CD14-positive monocyte (primary cell): ENCODE results near the gene IMMP2L. TPM values are rescaled to one million over a fixed set of nuclear protein-coding genes. Genes with fewer than 3 reads are reported as not detected.

ENCODE experiments used
- DNase-seq, 3 donors: peaks; one replicate each; pipeline ENCODE4 v3.0.0-alpha.2; 2011 to 2022
- H2AFZ ChIP-seq: 2 replicates; pipeline ENCODE4 v1.6.0; 2012; ENCODE audit warnings: mild to moderate bottlenecking, low read depth, low read length, inconsistent platforms; ENCODE audit not compliant: insufficient read depth, poor library complexity, severe bottlenecking
- H3K27ac ChIP-seq, 2 donors: 1 replicate in 1 of 2; 2 replicates in 1 of 2; pipeline ENCODE4 v1.5.1; 2012 to 2013; ENCODE audit warnings: low read length in 2 of 2, control low read depth in 1 of 2, inconsistent platforms in 1 of 2, low read depth in 1 of 2, mild to moderate bottlenecking in 1 of 2
- H3K27me3 ChIP-seq, 2 donors: one replicate each; pipeline versions ENCODE4 v1.6.0 to v1.6.1; 2011 to 2013; ENCODE audit warnings: low read length in 2 of 2; ENCODE audit not compliant: control insufficient read depth in 2 of 2, insufficient read depth in 2 of 2
- H3K36me3 ChIP-seq, 2 donors: replicated peaks in 1 of 2; 1 replicate in 1 of 2; 2 replicates in 1 of 2; pipeline versions ENCODE4 v1.5.1 to v1.6.1; 2012 to 2013; ENCODE audit warnings: low read length in 2 of 2, control low read depth in 1 of 2, inconsistent platforms in 1 of 2, mild to moderate bottlenecking in 1 of 2; ENCODE audit not compliant: insufficient read depth in 2 of 2, control insufficient read depth in 1 of 2
- H3K4me1 ChIP-seq, 2 donors: 1 replicate in 1 of 2; 2 replicates in 1 of 2; pipeline versions ENCODE4 v1.5.1 to v1.6.1; 2012 to 2013; ENCODE audit warnings: low read length in 2 of 2, control low read depth in 1 of 2, inconsistent platforms in 1 of 2, mild to moderate bottlenecking in 1 of 2, moderate library complexity in 1 of 2; ENCODE audit not compliant: insufficient read depth in 2 of 2, control insufficient read depth in 1 of 2
- H3K4me2 ChIP-seq: replicated peaks from 2 replicates; pipeline ENCODE3; 2012; ENCODE audit warnings: low read length, moderate library complexity, mild to moderate bottlenecking; ENCODE audit not compliant: poor library complexity, severe bottlenecking; ENCODE audit errors: extremely low read depth
- H3K4me3 ChIP-seq, 3 experiments: fragments of 200-600 bp in 1 of 3; sonication (generic) in 1 of 3; replicated peaks in 1 of 3; 1 replicate in 2 of 3; 2 replicates in 1 of 3; pipeline ENCODE4 v1.5.1; 2011 to 2013; ENCODE audit warnings: low read length in 3 of 3, mild to moderate bottlenecking in 3 of 3, control low read depth in 2 of 3, low read depth in 2 of 3, inconsistent platforms in 1 of 3, moderate library complexity in 1 of 3
- H3K79me2 ChIP-seq: 2 replicates; pipeline ENCODE4 v1.6.0; 2012; ENCODE audit warnings: mild to moderate bottlenecking, control low read depth, inconsistent platforms, low read length, moderate library complexity; ENCODE audit not compliant: insufficient read depth
- H3K9ac ChIP-seq: 2 replicates; pipeline ENCODE4 v1.6.0; 2017; ENCODE audit warnings: low read length, mild to moderate bottlenecking; ENCODE audit not compliant: insufficient read depth, poor library complexity, severe bottlenecking
- H3K9me3 ChIP-seq, 2 donors: replicated peaks in 1 of 2; 1 replicate in 1 of 2; 2 replicates in 1 of 2; pipeline versions ENCODE4 v1.5.1 to v1.6.1; 2012 to 2013; ENCODE audit warnings: low read length in 2 of 2, control low read depth in 1 of 2; ENCODE audit not compliant: control insufficient read depth in 1 of 2, insufficient read depth in 1 of 2
- H4K20me1 ChIP-seq: 2 replicates; pipeline ENCODE4 v1.6.0; 2012; ENCODE audit warnings: mild to moderate bottlenecking, low read length, control low read depth, moderate library complexity; ENCODE audit not compliant: insufficient read depth
- H3K27ac Mint-ChIP-seq, 7 donors: one replicate each; pipeline ENCODE4 v1.8.0; 2020; ENCODE audit warnings: mild to moderate bottlenecking in 7 of 7, mixed read lengths in 7 of 7, moderate library complexity in 6 of 7, inconsistent platforms in 2 of 7
- H3K27me3 Mint-ChIP-seq, 3 donors: one replicate each; pipeline ENCODE4 v1.8.0; 2021 to 2022; ENCODE audit warnings: low read depth in 3 of 3, mild to moderate bottlenecking in 3 of 3, mixed read lengths in 3 of 3, moderate library complexity in 3 of 3, inconsistent platforms in 1 of 3
- H3K36me3 Mint-ChIP-seq, 2 donors: one replicate each; pipeline ENCODE4 v1.8.0; 2020; ENCODE audit warnings: mixed read lengths in 2 of 2, inconsistent platforms in 1 of 2, mild to moderate bottlenecking in 1 of 2
- H3K4me1 Mint-ChIP-seq: one replicate; pipeline ENCODE4 v1.8.0; 2020; ENCODE audit warnings: mild to moderate bottlenecking, mixed read lengths
- H3K4me3 Mint-ChIP-seq, 2 donors: one replicate each; pipeline ENCODE4 v1.8.0; 2020; ENCODE audit warnings: mild to moderate bottlenecking in 2 of 2, mixed read lengths in 2 of 2, moderate library complexity in 1 of 2
- H3K9me3 Mint-ChIP-seq, 7 donors: one replicate each; pipeline ENCODE4 v1.8.0; 2020 to 2022; ENCODE audit warnings: mixed read lengths in 7 of 7, mild to moderate bottlenecking in 6 of 7, moderate library complexity in 6 of 7, inconsistent platforms in 2 of 7
- WGBS: methylation state at CpG from one replicate; pipeline ENCODE4 v1.1.5; 2013; ENCODE audit warnings: missing lambda C conversion rate; ENCODE audit not compliant: insufficient coverage; 5-methylcytosine and 5-hydroxymethylcytosine counted together
- intact Hi-C, 2 donors: fragments of 100-400 bp; cut with micrococcal nuclease; formaldehyde crosslinking; loops; one replicate each; pipeline versions ENCODE4 v1.15.0 to v1.15.1; 2023
- polyA plus RNA-seq, 3 donors: library from polyadenylated mRNA; depleted of rRNA in 1 of 3; unstranded in 2 of 3; stranded (reverse) in 1 of 3; fragments of 300-500 nt in 2 of 3; fragments of >200 nt in 1 of 3; fragmentation: Illumina TruSeq in 2 of 3; gene quantifications; 1 replicate in 2 of 3; 2 replicates in 1 of 3; pipeline ENCODE4 v1.2.3, GENCODE V29; 2012 to 2021
- TF ChIP-seq, protein P1 (sequence below): fragments of 200-600 bp; IDR thresholded peaks from one replicate; pipeline ENCODE4 v1.8.0; 2022; ENCODE audit warnings: antibody characterized with exemption, mild to moderate bottlenecking

The IMMP2L gene
- polyA plus RNA-seq, 3 donors = 1.9 to 6.4 (median 6.2) TPM

DNA sequence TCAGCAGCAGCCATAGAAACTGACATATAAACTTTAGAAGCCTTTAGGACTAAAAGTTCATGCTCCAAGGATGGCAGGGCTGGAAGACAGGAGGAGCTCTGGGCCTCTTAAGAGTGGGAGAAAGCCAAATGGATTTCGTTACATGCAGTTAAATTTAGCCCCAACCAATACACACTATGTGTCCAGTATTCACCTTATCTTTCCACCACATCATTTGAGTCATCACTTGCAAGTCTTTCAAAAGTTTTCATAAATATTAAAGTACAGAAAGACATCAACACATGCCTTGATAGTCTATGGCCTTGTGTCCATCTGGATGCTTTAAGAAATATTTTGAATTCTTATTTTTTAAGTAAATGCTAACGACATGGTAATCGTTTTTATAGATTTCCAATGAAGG, 863.7 kb downstream of the IMMP2L start:
- WGBS = no CpG with 5 or more reads among the region's 3 CpGs
- Histone ChIP-seq H3K36me3 (no peaks in the 10 kb centered on the region), H3K9ac (no peak overlapping the region), H3K9me3 (peaks cover 2 to 4% of the 10 kb centered on the region in 2 donors), H3K27me3 (no peaks in the 10 kb centered on the region), H2AFZ (no peak overlapping the region), H3K4me3 (no peak overlapping the region), H3K4me2 (no peak overlapping the region), H3K4me1 (no peaks in the 10 kb centered on the region), H4K20me1 (no peaks in the 10 kb centered on the region), H3K79me2 (no peaks in the 10 kb centered on the region), H3K27ac (no peak overlapping the region)
- no peak overlapping the region for H3K4me3 Mint-ChIP-seq
- no peaks in the 10 kb centered on the region for H3K4me1 Mint-ChIP-seq
- no peaks in the 10 kb centered on the region for H3K36me3 Mint-ChIP-seq
- H3K9me3 Mint-ChIP-seq = peaks cover 0 to 11% (median 0%) of the 10 kb centered on the region in 7 donors
- H3K27ac Mint-ChIP-seq = no peak overlapping the region
- H3K27me3 Mint-ChIP-seq = no peaks in the 10 kb centered on the region
- DNase-seq = no peak
- TF ChIP-seq, protein P1, sequence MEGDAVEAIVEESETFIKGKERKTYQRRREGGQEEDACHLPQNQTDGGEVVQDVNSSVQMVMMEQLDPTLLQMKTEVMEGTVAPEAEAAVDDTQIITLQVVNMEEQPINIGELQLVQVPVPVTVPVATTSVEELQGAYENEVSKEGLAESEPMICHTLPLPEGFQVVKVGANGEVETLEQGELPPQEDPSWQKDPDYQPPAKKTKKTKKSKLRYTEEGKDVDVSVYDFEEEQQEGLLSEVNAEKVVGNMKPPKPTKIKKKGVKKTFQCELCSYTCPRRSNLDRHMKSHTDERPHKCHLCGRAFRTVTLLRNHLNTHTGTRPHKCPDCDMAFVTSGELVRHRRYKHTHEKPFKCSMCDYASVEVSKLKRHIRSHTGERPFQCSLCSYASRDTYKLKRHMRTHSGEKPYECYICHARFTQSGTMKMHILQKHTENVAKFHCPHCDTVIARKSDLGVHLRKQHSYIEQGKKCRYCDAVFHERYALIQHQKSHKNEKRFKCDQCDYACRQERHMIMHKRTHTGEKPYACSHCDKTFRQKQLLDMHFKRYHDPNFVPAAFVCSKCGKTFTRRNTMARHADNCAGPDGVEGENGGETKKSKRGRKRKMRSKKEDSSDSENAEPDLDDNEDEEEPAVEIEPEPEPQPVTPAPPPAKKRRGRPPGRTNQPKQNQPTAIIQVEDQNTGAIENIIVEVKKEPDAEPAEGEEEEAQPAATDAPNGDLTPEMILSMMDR = no peak
- intact Hi-C loops = no loop called here

DNA sequence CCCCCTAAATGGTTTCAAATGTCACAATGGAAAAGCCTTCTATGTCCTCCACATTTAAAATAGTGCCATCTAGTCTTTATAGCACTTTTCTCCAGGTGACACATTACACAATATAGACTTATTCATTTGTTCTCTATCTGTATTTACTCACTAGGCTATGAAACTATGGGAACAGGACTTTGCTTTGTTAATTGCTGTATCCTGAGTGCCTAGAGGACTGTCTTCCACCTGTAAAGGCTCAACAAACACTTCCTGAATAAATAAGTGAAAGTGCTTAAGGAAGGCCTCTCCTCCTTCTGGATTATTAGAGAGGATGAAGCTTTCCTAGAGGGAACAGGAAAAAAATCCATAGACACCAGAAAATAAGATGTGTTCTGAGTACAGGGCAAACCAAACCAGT, 868.9 kb downstream of the IMMP2L start:
- H3K27me3 Mint-ChIP-seq = no peaks in the 10 kb centered on the region
- TF ChIP-seq, protein P1 = no peak
- intact Hi-C loops = no loop called here

More for the DNA sequence above, 868.9 kb downstream of the IMMP2L start:
- Histone ChIP-seq H3K4me3 (no peak overlapping the region), H3K9ac (no peak overlapping the region), H3K27me3 (no peaks in the 10 kb centered on the region), H3K9me3 (peaks cover 2 to 4% of the 10 kb centered on the region in 2 donors), H3K36me3 (no peaks in the 10 kb centered on the region), H4K20me1 (no peaks in the 10 kb centered on the region), H3K4me1 (no peaks in the 10 kb centered on the region), H3K27ac (no peak overlapping the region), H2AFZ (no peak overlapping the region), H3K4me2 (no peak overlapping the region), H3K79me2 (no peaks in the 10 kb centered on the region)
- Mint-ChIP-seq H3K36me3 (no peaks in the 10 kb centered on the region), H3K27ac (no peak overlapping the region), H3K4me3 (no peak overlapping the region), H3K4me1 (no peaks in the 10 kb centered on the region), H3K9me3 (peaks cover 0 to 9% (median 6%) of the 10 kb centered on the region in 7 donors)
- no peak for DNase-seq
